SK-N-SH (cell line): Measurements from ENCODE around the gene CDH12. TPM values are rescaled to one million over a fixed set of nuclear protein-coding genes. Genes with fewer than 3 reads are reported as not detected.

Experiments
- CTCF ChIA-PET: fragments of 300-600, 350-600 bp; formaldehyde crosslinking; extraction: SDS; loops from one replicate; lab custom pipeline; 2021; lab: Yijun Ruan, JAX
- POLR2A ChIA-PET: fragments of 350-600 bp; sonication (Branson Sonifier 250); formaldehyde crosslinking; extraction: SDS; loops from one replicate; lab custom pipeline; 2020; ENCODE audit warnings: antibody characterized with exemption, inconsistent platforms; lab: Yijun Ruan, JAX
- DNase-seq: peaks from one replicate; pipeline ENCODE4 v3.0.0; 2012
- H2AFZ ChIP-seq: fragments of 200-600 bp; sonication (generic); 2 replicates; pipeline ENCODE4 v1.8.1; 2016; ENCODE audit warnings: antibody characterized with exemption, mild to moderate bottlenecking, low read depth
- H3F3A ChIP-seq: fragments of 200-600 bp; sonication (generic); replicated peaks from 2 replicates; pipeline ENCODE3; 2016; ENCODE audit warnings: antibody characterized with exemption, mild to moderate bottlenecking; ENCODE audit not compliant: insufficient read depth
- H3K27ac ChIP-seq, 2 experiments: fragments of 200-500 bp in 1 of 2; fragments of 200-600 bp in 1 of 2; sonication (Bioruptor generic) in 1 of 2; sonication (generic), shearing (Covaris generic) in 1 of 2; 2 replicates each; pipeline versions ENCODE4 v1.5.1 to v1.6.1; 2014 to 2016; ENCODE audit warnings: low read depth in 2 of 2, inconsistent platforms in 1 of 2, low read length in 1 of 2, mild to moderate bottlenecking in 1 of 2, mixed read lengths in 1 of 2
- H3K27me3 ChIP-seq: fragments of 200-600 bp; sonication (generic), shearing (Covaris generic); 2 replicates; pipeline ENCODE4 v1.6.1; 2016; ENCODE audit warnings: mixed run types; ENCODE audit not compliant: insufficient read depth
- H3K36me3 ChIP-seq, 2 experiments: fragments of 200-500 bp in 1 of 2; fragments of 200-600 bp in 1 of 2; sonication (Bioruptor generic) in 1 of 2; sonication (generic) in 1 of 2; replicated peaks in 1 of 2; 2 replicates each; pipeline versions ENCODE3 to v1.5.1; 2014 to 2016; ENCODE audit warnings: low read length in 1 of 2, mild to moderate bottlenecking in 1 of 2; ENCODE audit not compliant: insufficient read depth in 2 of 2, control insufficient read depth in 1 of 2
- H3K4me1 ChIP-seq, 2 experiments: fragments of 200-500 bp in 1 of 2; fragments of 200-600 bp in 1 of 2; sonication (Bioruptor generic) in 1 of 2; sonication (generic), shearing (Covaris generic) in 1 of 2; 2 replicates each; pipeline versions ENCODE4 v1.5.1 to v1.6.1; 2014 to 2016; ENCODE audit warnings: low read depth in 1 of 2, low read length in 1 of 2, mixed run types in 1 of 2; ENCODE audit not compliant: insufficient read depth in 2 of 2, control insufficient read depth in 1 of 2
- H3K4me2 ChIP-seq: fragments of 200-600 bp; sonication (generic), shearing (Covaris generic); 2 replicates; pipeline ENCODE4 v1.6.1; 2017; ENCODE audit warnings: mixed run types
- H3K4me3 ChIP-seq, 2 experiments: fragments of 200-500 bp in 1 of 2; fragments of 200-600 bp in 1 of 2; sonication (Bioruptor generic) in 1 of 2; sonication (generic), shearing (Covaris generic) in 1 of 2; 2 replicates each; pipeline versions ENCODE4 v1.5.1 to v1.8.1; 2014 to 2016; ENCODE audit warnings: low read depth in 2 of 2, inconsistent platforms in 1 of 2, low read length in 1 of 2, mild to moderate bottlenecking in 1 of 2, mixed read lengths in 1 of 2, moderate library complexity in 1 of 2
- H3K79me2 ChIP-seq: fragments of 200-600 bp; sonication (generic); 2 replicates; pipeline ENCODE4 v1.8.1; 2017; ENCODE audit warnings: mild to moderate bottlenecking; ENCODE audit not compliant: insufficient read depth
- H3K9ac ChIP-seq: fragments of 200-600 bp; sonication (generic); 2 replicates; pipeline ENCODE4 v1.6.1; 2017; ENCODE audit warnings: mixed run types
- H3K9me2 ChIP-seq: fragments of 200-600 bp; sonication (generic); 2 replicates; pipeline ENCODE4 v1.6.1; 2017; ENCODE audit warnings: mixed run types
- H3K9me3 ChIP-seq: fragments of 200-600 bp; sonication (generic); 2 replicates; pipeline ENCODE4 v1.6.1; 2017; ENCODE audit warnings: mixed run types, mild to moderate bottlenecking, moderate library complexity
- H4K20me1 ChIP-seq: fragments of 200-600 bp; sonication (generic); 2 replicates; pipeline ENCODE4 v1.6.1; 2017; ENCODE audit warnings: mild to moderate bottlenecking, mixed run types; ENCODE audit not compliant: insufficient read depth
- CTCF ChIP-seq: fragments of 200-600 bp; sonication (generic); IDR thresholded peaks from 2 replicates; pipeline ENCODE4 v1.6.1; 2017; ENCODE audit warnings: antibody characterized with exemption, mild to moderate bottlenecking, moderate library complexity
- EP300 ChIP-seq, 2 experiments: IDR thresholded peaks; 2 replicates each; pipeline versions ENCODE4 v1.4.0 to v1.6.1; 2012; ENCODE audit warnings: borderline replicate concordance in 1 of 2, low read depth in 1 of 2, low read length in 1 of 2
- EZH2phosphoT487 ChIP-seq: fragments of 200-600 bp; sonication (generic); IDR thresholded peaks from 2 replicates; pipeline ENCODE4 v1.6.1; 2017; ENCODE audit warnings: low read depth, mixed run types, mild to moderate bottlenecking, antibody characterized with exemption, moderate library complexity, borderline replicate concordance
- FOXM1 ChIP-seq: IDR thresholded peaks from 2 replicates; pipeline ENCODE4 v1.4.0; 2012; ENCODE audit warnings: low read depth, mild to moderate bottlenecking
- MAX ChIP-seq: IDR thresholded peaks from 2 replicates; pipeline ENCODE4 v1.4.0; 2012; ENCODE audit warnings: low read depth
- NRF1 ChIP-seq: IDR thresholded peaks from 2 replicates; pipeline ENCODE4 v1.6.1; 2012; ENCODE audit warnings: low read depth, mild to moderate bottlenecking, low read length
- RCOR1 ChIP-seq: fragments of 150-350 bp; IDR thresholded peaks from 2 replicates; pipeline ENCODE4 v1.6.1; 2017; ENCODE audit warnings: antibody characterized with exemption, low read length
- SMC3 ChIP-seq: IDR thresholded peaks from 2 replicates; pipeline ENCODE4 v1.6.1; 2012; ENCODE audit warnings: low read depth, low read length, improper control_type of control experiment
- TCF12 ChIP-seq: IDR thresholded peaks from 2 replicates; pipeline ENCODE4 v1.4.0; 2012
- USF1 ChIP-seq: IDR thresholded peaks from 2 replicates; pipeline ENCODE4 v1.4.0; 2012; ENCODE audit warnings: low read depth, borderline replicate concordance
- ZBTB33 ChIP-seq: IDR thresholded peaks from 2 replicates; pipeline ENCODE4 v1.4.0; 2012; ENCODE audit warnings: low read depth, borderline replicate concordance
- WGBS: methylation state at CpG from one replicate; pipeline ENCODE4 v1.1.6; 2017; ENCODE audit warnings: low lambda C conversion rate; 5-methylcytosine and 5-hydroxymethylcytosine counted together
- polyA plus RNA-seq, 3 experiments: library from polyadenylated mRNA; depleted of rRNA; stranded (reverse); fragments of >200 nt; gene quantifications; 2 replicates each; pipeline ENCODE4 v1.2.3, GENCODE V29; 2012

CDH12 gene
- polyA plus RNA-seq, 1 of the 3 experiments (the other 2 are of a cell fraction): not detected

- H3K4me3 ChIP-seq: no peak overlapping the region
- no peak overlapping the region for H3K27ac ChIP-seq
- H3F3A ChIP-seq: no peaks in the 10 kb centered on the region
- H3K4me1 ChIP-seq: no peaks in the 10 kb centered on the region
- no peak overlapping the region for H3K4me2 ChIP-seq
- no peaks in the 10 kb centered on the region for H3K36me3 ChIP-seq
- H3K9me3 ChIP-seq: no peaks in the 10 kb centered on the region
- TF ChIP-seq CTCF (no peak), SMC3 (no peak), RCOR1 (no peak), MAX (no peak)
- H3K9me2 ChIP-seq: no peaks in the 10 kb centered on the region
- WGBS: 1% methylated on average over 5 of the region's 5 CpGs
- no peaks in the 10 kb centered on the region for H4K20me1 ChIP-seq
- no peak overlapping the region for H2AFZ ChIP-seq
- H3K9ac ChIP-seq: no peak overlapping the region
- no peaks in the 10 kb centered on the region for H3K79me2 ChIP-seq
- ChIA-PET POLR2A (no interaction called here), CTCF (no interaction called here)
- H3K27me3 ChIP-seq: no peaks in the 10 kb centered on the region
- no peak for DNase-seq
These were observed 750.3 kb downstream of the CDH12 start for GRCh38 chr5:22102823-22103359.

- Histone ChIP-seq H3K4me2 (no peak overlapping the region), H3K27ac (no peak overlapping the region), H3K4me1 (no peaks in the 10 kb centered on the region), H3K9me2 (no peaks in the 10 kb centered on the region), H4K20me1 (no peaks in the 10 kb centered on the region), H3K9me3 (no peaks in the 10 kb centered on the region), H3K36me3 (no peaks in the 10 kb centered on the region), H3K79me2 (no peaks in the 10 kb centered on the region), H3K27me3 (no peaks in the 10 kb centered on the region), H3K4me3 (no peak overlapping the region), H3F3A (no peaks in the 10 kb centered on the region), H3K9ac (no peak overlapping the region), H2AFZ (no peak overlapping the region)
- DNase-seq: no peak
- CTCF ChIA-PET: no interaction called here
- POLR2A ChIA-PET: no interaction called here
- TF ChIP-seq EP300 (IDR thresholded peaks at IDR 0.05; ENCODE audit: borderline replicate concordance in 1 of 2, low read depth in 1 of 2, low read length in 1 of 2) (no peak), ZBTB33 (no peak), EZH2phosphoT487 (no peak), FOXM1 (no peak), SMC3 (no peak), NRF1 (no peak), TCF12 (no peak), RCOR1 (no peak), USF1 (no peak)
- 3% methylated on average over 2 of the region's 2 CpGs for whole genome bisulfite sequencing
These were observed 764.6 kb downstream of the CDH12 start for GRCh38 chr5:22088517-22088916.
